ENCODE data around the gene IL1RAPL2. TPM values are rescaled to one million over a fixed set of nuclear protein-coding genes. Genes with fewer than 3 reads are reported as not detected.
A peak's percentile ranks its signal among the peaks of the same experiment; 100 is the strongest.

The IL1RAPL2 gene
- total and polyA plus RNA-seq, 2 of the 4 experiments (the other 2 are of a cell fraction), result 0.03 TPM; not detected in 1

- BruUV-seq (replicated peaks), result no TSS peak
- Histone ChIP-seq H4K20me1 (ENCODE audit: insufficient read depth, low read length) (no peaks in the 10 kb centered on the region), H2AK5ac (ENCODE audit: low read depth, low read length) (no peak overlapping the region), H2BK20ac (ENCODE audit: low read depth, low read length) (no peak overlapping the region), H3K9me3 (ENCODE audit: control insufficient read depth, insufficient read depth, low read length) (no peaks in the 10 kb centered on the region), H3K79me1 (ENCODE audit: low read depth in 1 of 2, low read length in 2 of 2) (no peaks in the 10 kb centered on the region), H2AFZ (replicated peaks; ENCODE audit: low read length, poor library complexity) (no peak overlapping the region), H2BK15ac (ENCODE audit: low read depth, low read length) (no peak overlapping the region), H3K23ac (ENCODE audit: low read depth, low read length) (no peak overlapping the region), H3K27me3 (ENCODE audit: control insufficient read depth, insufficient read depth, low read length) (peaks cover 2% of the 10 kb centered on the region), H3K4me2 (ENCODE audit: low read depth, low read length) (no peak overlapping the region), H3K4me3 (ENCODE audit: insufficient read depth, low read depth, low read length) (no peak overlapping the region), H3K9me1 (ENCODE audit: insufficient read depth, low read length) (no peaks in the 10 kb centered on the region), H3K4me1 (ENCODE audit: control insufficient read depth, insufficient read depth, low read length) (no peaks in the 10 kb centered on the region), H3K4ac (ENCODE audit: low read depth, low read length) (no peak overlapping the region), H4K8ac (ENCODE audit: low read depth in 2 of 2, low read length in 2 of 2) (no peak overlapping the region), H2AK9ac (replicated peaks; ENCODE audit: low read depth, low read length, poor library complexity) (no peak overlapping the region), H3K18ac (ENCODE audit: low read depth, low read length) (no peak overlapping the region), H3K14ac (replicated peaks; ENCODE audit: low read depth, low read length) (no peak overlapping the region), H2BK120ac (ENCODE audit: low read depth, low read length) (no peak overlapping the region), H2BK5ac (ENCODE audit: low read depth, low read length, poor library complexity, severe bottlenecking) (no peak overlapping the region), H3K9ac (ENCODE audit: low read depth, low read length) (no peak overlapping the region), H4K5ac (ENCODE audit: low read depth, low read length) (no peak overlapping the region), H4K91ac (ENCODE audit: insufficient read depth, low read depth, low read length) (no peak overlapping the region), H3K56ac (ENCODE audit: extremely low read depth, insufficient read depth, low read length) (no peak overlapping the region), H3K27ac (ENCODE audit: insufficient read depth, low read length) (no peak overlapping the region), H3K36me3 (ENCODE audit: control insufficient read depth, insufficient read depth, low read length) (no peaks in the 10 kb centered on the region)
- ChIA-PET POLR2A (ENCODE audit: unreplicated experiment) (no interaction called here), CTCF (interaction anchor here (0.6 kb wide), 1 partner anchor 81 kb away, joined by 3 read pairs; no protein-coding TSS in a partner anchor)
- intact Hi-C loops (cut with micrococcal nuclease) (no loop called here), dilution Hi-C loops (cut with HindIII; ENCODE audit: low sequenced_read_pairs, unreplicated experiment) (no loop called here), in situ Hi-C loops (cut with MboI; ENCODE audit: low sequenced_read_pairs) (no loop called here)
- DNase-seq, result no peak
- ATAC-seq (ENCODE audit: low read depth), result no peak
- TF ChIP-seq MAFK (IDR thresholded peaks at IDR 0.05; ENCODE audit: low read depth, low read length) (peak; percentile 15; the same call in 1 of the 2 replicates), MXI1 (IDR thresholded peaks at IDR 0.05; ENCODE audit: borderline replicate concordance, low read depth, low read length) (no peak)
Measured at GRCh38 chrX:104988038-104988437, 422.0 kb downstream of the IL1RAPL2 start.
